GM19438 (cell line): Measurements from ENCODE around the gene IFT57.

Source experiments
- ATAC-seq: cut with Tn5 transposase; IDR thresholded peaks from one replicate; pipeline ENCODE4 v1.9.1; 2021; ENCODE audit warnings: low read depth; ENCODE audit not compliant: unreplicated experiment

IFT57 gene

GRCh38 chr3:108219336-108219735 is 2.9 kb downstream of the IFT57 start:
- peak; percentile 25 for ATAC-seq

- ATAC-seq: no peak
Observed at GRCh38 chr3:108218811-108219210, 3.4 kb downstream of the IFT57 start.

GRCh38 chr3:108215871-108216270 is 6.4 kb downstream of the IFT57 start:
- ATAC-seq: no peak

GRCh38 chr3:108209579-108209978 is 12.6 kb downstream of the IFT57 start:
- no peak for ATAC-seq

GRCh38 chr3:108208831-108209230 is 13.4 kb downstream of the IFT57 start:
- peak; percentile 90 for ATAC-seq

- ATAC-seq: no peak
Observed at GRCh38 chr3:108202834-108203233, 19.4 kb downstream of the IFT57 start.

GRCh38 chr3:108202080-108202479 is 20.1 kb downstream of the IFT57 start:
- ATAC-seq: no peak

GRCh38 chr3:108201258-108201657 is 21.0 kb downstream of the IFT57 start:
- no peak for ATAC-seq

GRCh38 chr3:108200578-108200977 is 21.6 kb downstream of the IFT57 start:
- no peak for ATAC-seq

GRCh38 chr3:108200024-108200423 is 22.2 kb downstream of the IFT57 start:
- ATAC-seq: no peak

GRCh38 chr3:108191394-108191793 is 30.8 kb downstream of the IFT57 start:
- no peak for ATAC-seq

GRCh38 chr3:108190346-108190745 is 31.9 kb downstream of the IFT57 start:
- no peak for ATAC-seq

- ATAC-seq: no peak
Observed at GRCh38 chr3:108189440-108189839, 32.8 kb downstream of the IFT57 start.

GRCh38 chr3:108185536-108185935 is 36.7 kb downstream of the IFT57 start:
- ATAC-seq: no peak

GRCh38 chr3:108184824-108185223 is 37.4 kb downstream of the IFT57 start:
- no peak for ATAC-seq

GRCh38 chr3:108183971-108184370 is 38.3 kb downstream of the IFT57 start:
- ATAC-seq: no peak

- no peak for ATAC-seq
Observed at GRCh38 chr3:108183181-108183580, 39.0 kb downstream of the IFT57 start.

GRCh38 chr3:108182339-108182738 is 39.9 kb downstream of the IFT57 start:
- no peak for ATAC-seq

- ATAC-seq: no peak
Observed at GRCh38 chr3:108181172-108181571, 41.1 kb downstream of the IFT57 start.

GRCh38 chr3:108180194-108180593 is 42.0 kb downstream of the IFT57 start:
- no peak for ATAC-seq

- no peak for ATAC-seq
Observed at GRCh38 chr3:108178676-108179075, 43.5 kb downstream of the IFT57 start.

GRCh38 chr3:108177536-108177935 is 44.7 kb downstream of the IFT57 start:
- ATAC-seq: no peak

GRCh38 chr3:108175352-108175751 is 46.9 kb downstream of the IFT57 start:
- ATAC-seq: no peak
